GF-D8 (cell line): ENCODE measurements around the gene NAT10.
A peak's percentile ranks its signal among the peaks of the same experiment; 100 is the strongest.

Experiments
- DNase-seq: peaks from one replicate; lab custom pipeline; 2025; lab: John Stamatoyannopoulos, UW

The NAT10 gene

GRCh38 chr11:34111722-34112270 lies 6.4 kb downstream of the NAT10 start:
- DNase-seq: no peak

GRCh38 chr11:34114014-34114413 lies 8.6 kb downstream of the NAT10 start:
- DNase-seq: no peak

- DNase-seq: no peak
Observed at GRCh38 chr11:34114471-34114870, 9.0 kb downstream of the NAT10 start.

- no peak for DNase-seq
Observed at GRCh38 chr11:34120651-34121050, 15.2 kb downstream of the NAT10 start.

GRCh38 chr11:34124885-34125668 lies 19.6 kb downstream of the NAT10 start:
- DNase-seq: no peak

GRCh38 chr11:34126959-34127848 lies 21.8 kb downstream of the NAT10 start:
- no peak for DNase-seq

- no peak for DNase-seq
Observed at GRCh38 chr11:34128824-34129223, 23.4 kb downstream of the NAT10 start.

- DNase-seq: no peak
Observed at GRCh38 chr11:34132261-34132965, 27.0 kb downstream of the NAT10 start.

- no peak for DNase-seq
Observed at GRCh38 chr11:34134765-34135164, 29.3 kb downstream of the NAT10 start.

- DNase-seq: no peak
Observed at GRCh38 chr11:34135439-34135838, 30.0 kb downstream of the NAT10 start.

- DNase-seq: no peak
Observed at GRCh38 chr11:34136420-34136819, 31.0 kb downstream of the NAT10 start.

GRCh38 chr11:34139346-34139745 lies 33.9 kb downstream of the NAT10 start:
- no peak for DNase-seq

- no peak for DNase-seq
Observed at GRCh38 chr11:34140149-34140548, 34.7 kb downstream of the NAT10 start.

GRCh38 chr11:34143048-34143447 lies 37.6 kb downstream of the NAT10 start:
- no peak for DNase-seq

GRCh38 chr11:34145073-34145472 lies 39.6 kb downstream of the NAT10 start:
- DNase-seq: no peak

GRCh38 chr11:34145847-34146381 lies 40.5 kb downstream of the NAT10 start:
- no peak for DNase-seq

- DNase-seq: no peak
Observed at GRCh38 chr11:34146411-34146810, 41.0 kb downstream of the NAT10 start.

- DNase-seq: no peak
Observed at GRCh38 chr11:34146866-34147265, 41.4 kb downstream of the NAT10 start.

GRCh38 chr11:34147581-34147980 lies 42.2 kb downstream of the NAT10 start:
- DNase-seq: no peak

- DNase-seq: peak; percentile 56
Observed at GRCh38 chr11:34148504-34149165, 43.2 kb downstream of the NAT10 start.

GRCh38 chr11:34149274-34149673 lies 43.8 kb downstream of the NAT10 start:
- no peak for DNase-seq
